Measurements from ENCODE around the gene FRMPD1.

GRCh38 chr9:37622462-37622861 is 28.3 kb upstream of the FRMPD1 start:
- TF ChIP-seq EP300 (IDR thresholded peaks at IDR 0.05; ENCODE audit: borderline replicate concordance) (no peak), NFIC (IDR thresholded peaks at IDR 0.05) (no peak), TEAD4 (IDR thresholded peaks at IDR 0.05) (no peak), ZBTB7A (IDR thresholded peaks at IDR 0.05; ENCODE audit: low read depth) (no peak), EGR1 (IDR thresholded peaks at IDR 0.05) (no peak), USF1 (IDR thresholded peaks at IDR 0.05) (no peak), TCF12 (IDR thresholded peaks at IDR 0.05; ENCODE audit: low read depth) (no peak), REST (IDR thresholded peaks at IDR 0.05; ENCODE audit: low read depth) (no peak)
- TF ChIP-seq, protein P1, sequence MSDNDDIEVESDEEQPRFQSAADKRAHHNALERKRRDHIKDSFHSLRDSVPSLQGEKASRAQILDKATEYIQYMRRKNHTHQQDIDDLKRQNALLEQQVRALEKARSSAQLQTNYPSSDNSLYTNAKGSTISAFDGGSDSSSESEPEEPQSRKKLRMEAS (IDR thresholded peaks at IDR 0.05), result no peak
